Endodermal cell (in vitro differentiated cells): ENCODE results near the gene LRFN3. TPM values are rescaled to one million over a fixed set of nuclear protein-coding genes. Genes with fewer than 3 reads are reported as not detected.
"Not testable (repeated sequence)": the region's sequence is repeated elsewhere in the genome, so short reads cannot be mapped to it uniquely, and the experiment has no call there.

Source experiments
- DNase-seq: peaks from one replicate; pipeline ENCODE4 v3.0.0-alpha.2; 2017
- H3K27ac ChIP-seq: 2 replicates; pipeline ENCODE4 v1.5.1; 2013; ENCODE audit warnings: mild to moderate bottlenecking, low read depth, low read length, moderate library complexity
- H3K27me3 ChIP-seq: 2 replicates; pipeline ENCODE4 v1.6.1; 2013; ENCODE audit warnings: mild to moderate bottlenecking, low read length, moderate library complexity; ENCODE audit not compliant: insufficient read depth, control insufficient read depth, poor library complexity, severe bottlenecking
- H3K36me3 ChIP-seq: 2 replicates; pipeline ENCODE4 v1.7.0; 2013; ENCODE audit warnings: mild to moderate bottlenecking, low read length, moderate library complexity; ENCODE audit not compliant: control insufficient read depth, insufficient read depth
- H3K4me1 ChIP-seq: one replicate; pipeline ENCODE4 v1.7.0; 2013; ENCODE audit warnings: low read length; ENCODE audit not compliant: control insufficient read depth, insufficient read depth
- H3K4me3 ChIP-seq: 2 replicates; pipeline ENCODE4 v1.5.1; 2013; ENCODE audit warnings: mild to moderate bottlenecking, low read length, moderate library complexity
- H3K9ac ChIP-seq: 2 replicates; pipeline ENCODE4 v1.6.1; 2013; ENCODE audit warnings: mild to moderate bottlenecking, low read length, moderate library complexity; ENCODE audit not compliant: poor library complexity, severe bottlenecking; ENCODE audit errors: extremely low read depth
- H3K9me3 ChIP-seq: 2 replicates; pipeline ENCODE4 v1.6.1; 2013; ENCODE audit warnings: mild to moderate bottlenecking, low read length, moderate library complexity; ENCODE audit not compliant: control insufficient read depth
- H3K27ac Mint-ChIP-seq: 2 replicates; pipeline ENCODE4 v1.8.0; 2020; ENCODE audit warnings: mixed read lengths
- H3K27me3 Mint-ChIP-seq: 2 replicates; pipeline ENCODE4 v1.8.0; 2021; ENCODE audit warnings: mild to moderate bottlenecking, mixed read lengths; ENCODE audit not compliant: insufficient read depth
- H3K36me3 Mint-ChIP-seq: 2 replicates; pipeline ENCODE4 v1.8.0; 2020; ENCODE audit warnings: low read depth, mixed read lengths
- H3K4me1 Mint-ChIP-seq: 2 replicates; pipeline ENCODE4 v1.8.0; 2020; ENCODE audit warnings: mixed read lengths
- H3K4me3 Mint-ChIP-seq: 2 replicates; pipeline ENCODE4 v1.8.0; 2020; ENCODE audit warnings: mild to moderate bottlenecking, moderate library complexity, mixed read lengths
- H3K9me3 Mint-ChIP-seq: 2 replicates; pipeline ENCODE4 v1.8.0; 2020; ENCODE audit warnings: mild to moderate bottlenecking, mixed read lengths
- CTCF ChIP-seq: fragments of 200-600 bp; sonication (generic); conservative IDR thresholded peaks from 2 replicates; pipeline ENCODE4 v1.5.0; 2021; ENCODE audit warnings: antibody characterized with exemption, mild to moderate bottlenecking
- WGBS, 2 experiments: methylation state at CpG; one replicate each; pipeline versions ENCODE4 v1.1.5 to v1.1.7; 2013; ENCODE audit warnings: missing lambda C conversion rate in 2 of 2, mixed read lengths in 1 of 2; ENCODE audit not compliant: insufficient coverage in 1 of 2, insufficient read length in 1 of 2; 5-methylcytosine and 5-hydroxymethylcytosine counted together
- total RNA-seq, 2 donors: library from RNA; stranded (reverse); fragmentation: NEBNext Ultra II Directional in 1 of 2; extraction: Animal tissue kit (Norgen Biotek cat#: 25700) in 1 of 2; gene quantifications; 2 replicates in 1 of 2; 3 replicates in 1 of 2; pipeline ENCODE4 v1.2.1, GENCODE V29; 2021

Gene LRFN3
- total RNA-seq, 2 donors from 2014 or later, result 18.7 to 24.3 TPM

GRCh38 chr19:35909684-35910035, 26.5 kb upstream of the LRFN3 start:
- Histone ChIP-seq H3K9ac (no peak overlapping the region), H3K27ac (no peak overlapping the region)

GRCh38 chr19:35910355-35910754, 25.8 kb upstream of the LRFN3 start:
- not testable (repeated sequence) for H3K36me3 Mint-ChIP-seq, H3K4me1 ChIP-seq, H3K4me3 ChIP-seq, H3K36me3 ChIP-seq, H3K27ac ChIP-seq, H3K9me3 ChIP-seq, H3K9me3 Mint-ChIP-seq, H3K4me1 Mint-ChIP-seq, H3K4me3 Mint-ChIP-seq, H3K9ac ChIP-seq, H3K27me3 ChIP-seq, H3K27me3 Mint-ChIP-seq, H3K27ac Mint-ChIP-seq, DNase-seq
- 90 to 95% methylated on average over 7 to 13 of the region's 14 CpGs for WGBS, 2 experiments

More at GRCh38 chr19:35909684-35910035, 26.5 kb upstream of the LRFN3 start:
- H3K36me3 ChIP-seq, result no peaks in the 10 kb centered on the region
- H3K4me3 ChIP-seq, result no peak overlapping the region
- WGBS, 2 experiments, result 88 to 93% methylated on average over 3 to 6 of the region's 6 CpGs
- H3K9me3 ChIP-seq, result no peaks in the 10 kb centered on the region
- H3K4me3 Mint-ChIP-seq, result no peak overlapping the region
- TF ChIP-seq CTCF, result no peak
- H3K4me1 ChIP-seq, result peaks cover 6% of the 10 kb centered on the region
- H3K36me3 Mint-ChIP-seq, result no peaks in the 10 kb centered on the region
- H3K4me1 Mint-ChIP-seq, result peaks cover 8% of the 10 kb centered on the region
- no peaks in the 10 kb centered on the region for H3K9me3 Mint-ChIP-seq
- H3K27ac Mint-ChIP-seq, result no peak overlapping the region
- no peaks in the 10 kb centered on the region for H3K27me3 Mint-ChIP-seq
- H3K27me3 ChIP-seq, result no peaks in the 10 kb centered on the region
- no peak for DNase-seq

- Mint-ChIP-seq H3K27me3 (peaks cover 2% of the 10 kb centered on the region), H3K4me1 (peaks cover 8% of the 10 kb centered on the region), H3K4me3 (no peak overlapping the region), H3K27ac (no peak overlapping the region), H3K9me3 (no peaks in the 10 kb centered on the region), H3K36me3 (no peaks in the 10 kb centered on the region)
- Histone ChIP-seq H3K4me1 (peaks cover 6% of the 10 kb centered on the region), H3K27me3 (no peaks in the 10 kb centered on the region), H3K4me3 (no peak overlapping the region), H3K9ac (no peak overlapping the region), H3K36me3 (no peaks in the 10 kb centered on the region), H3K9me3 (no peaks in the 10 kb centered on the region), H3K27ac (no peak overlapping the region)
- DNase-seq, result peak; percentile 67
- peak; percentile 58 for TF ChIP-seq CTCF
- 77 to 80% methylated on average over 1 to 3 of the region's 3 CpGs for WGBS, 2 experiments
Measured at GRCh38 chr19:35911173-35911572, 25.0 kb upstream of the LRFN3 start.

- H3K27me3 Mint-ChIP-seq, result peaks cover 2% of the 10 kb centered on the region
Measured at GRCh38 chr19:35911790-35912189, 24.4 kb upstream of the LRFN3 start.

More at GRCh38 chr19:35911790-35912189, 24.4 kb upstream of the LRFN3 start:
- Histone ChIP-seq H3K4me1 (peaks cover 6% of the 10 kb centered on the region), H3K4me3 (no peak overlapping the region), H3K9me3 (no peaks in the 10 kb centered on the region), H3K27ac (no peak overlapping the region), H3K36me3 (no peaks in the 10 kb centered on the region), H3K9ac (no peak overlapping the region), H3K27me3 (no peaks in the 10 kb centered on the region)
- no peak for DNase-seq
- no peak overlapping the region for H3K27ac Mint-ChIP-seq
- H3K9me3 Mint-ChIP-seq, result no peaks in the 10 kb centered on the region
- no peaks in the 10 kb centered on the region for H3K36me3 Mint-ChIP-seq
- H3K4me3 Mint-ChIP-seq, result no peak overlapping the region
- WGBS, 2 experiments, result 90 to 93% methylated on average over 2 to 5 of the region's 5 CpGs
- no peak for TF ChIP-seq CTCF
- peaks cover 8% of the 10 kb centered on the region for H3K4me1 Mint-ChIP-seq
